Measurements from ENCODE around the gene ZNF70. TPM values are rescaled to one million over a fixed set of nuclear protein-coding genes. Genes with fewer than 3 reads are reported as not detected.

Gene ZNF70
- total and polyA plus RNA-seq, 2 of the 13 experiments (the other 11 are each of a cell fraction or from before 2014, with no cell fraction given) = 0.62 to 3.6 TPM

- TF ChIP-seq ETS1 (CRISPR knock-in tag; IDR thresholded peaks at IDR 0.05) = no peak
- no peak for TF ChIP-seq FIP1L1 (IDR thresholded peaks at IDR 0.05; ENCODE audit: borderline replicate concordance, insufficient read depth, low read depth, low read length)
- TF ChIP-seq MNT (IDR thresholded peaks at IDR 0.05) = no peak
- no peak for TF ChIP-seq XRCC5 (optimal IDR thresholded peaks at IDR 0.05; ENCODE audit: low read length)
- peak; percentile 10; the same call in 1 of the 2 replicates for TF ChIP-seq ZBTB38 (CRISPR knock-in tag; IDR thresholded peaks at IDR 0.05)
- TF ChIP-seq ZBTB2 (CRISPR knock-in tag; IDR thresholded peaks at IDR 0.05; ENCODE audit: low read depth) = 0 out of 2 replicates have a peak, but pooled peaks have one; percentile 9
- TF ChIP-seq SP4 (CRISPR knock-in tag; IDR thresholded peaks at IDR 0.05) = peak; percentile 85
- TF ChIP-seq, protein P1, sequence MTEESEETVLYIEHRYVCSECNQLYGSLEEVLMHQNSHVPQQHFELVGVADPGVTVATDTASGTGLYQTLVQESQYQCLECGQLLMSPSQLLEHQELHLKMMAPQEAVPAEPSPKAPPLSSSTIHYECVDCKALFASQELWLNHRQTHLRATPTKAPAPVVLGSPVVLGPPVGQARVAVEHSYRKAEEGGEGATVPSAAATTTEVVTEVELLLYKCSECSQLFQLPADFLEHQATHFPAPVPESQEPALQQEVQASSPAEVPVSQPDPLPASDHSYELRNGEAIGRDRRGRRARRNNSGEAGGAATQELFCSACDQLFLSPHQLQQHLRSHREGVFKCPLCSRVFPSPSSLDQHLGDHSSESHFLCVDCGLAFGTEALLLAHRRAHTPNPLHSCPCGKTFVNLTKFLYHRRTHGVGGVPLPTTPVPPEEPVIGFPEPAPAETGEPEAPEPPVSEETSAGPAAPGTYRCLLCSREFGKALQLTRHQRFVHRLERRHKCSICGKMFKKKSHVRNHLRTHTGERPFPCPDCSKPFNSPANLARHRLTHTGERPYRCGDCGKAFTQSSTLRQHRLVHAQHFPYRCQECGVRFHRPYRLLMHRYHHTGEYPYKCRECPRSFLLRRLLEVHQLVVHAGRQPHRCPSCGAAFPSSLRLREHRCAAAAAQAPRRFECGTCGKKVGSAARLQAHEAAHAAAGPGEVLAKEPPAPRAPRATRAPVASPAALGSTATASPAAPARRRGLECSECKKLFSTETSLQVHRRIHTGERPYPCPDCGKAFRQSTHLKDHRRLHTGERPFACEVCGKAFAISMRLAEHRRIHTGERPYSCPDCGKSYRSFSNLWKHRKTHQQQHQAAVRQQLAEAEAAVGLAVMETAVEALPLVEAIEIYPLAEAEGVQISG (CRISPR knock-in tag; IDR thresholded peaks at IDR 0.05) = no peak; the same call in 1 of the 2 replicates
- 0 out of 2 replicates have a peak, but pooled peaks have one; percentile 65 for TF ChIP-seq ZNF776 (CRISPR knock-in tag; IDR thresholded peaks at IDR 0.05)
- no peak for TF ChIP-seq ZNF136 (CRISPR knock-in tag; IDR thresholded peaks at IDR 0.05; ENCODE audit: low read depth)
- no peak for TF ChIP-seq ZNF652 (CRISPR knock-in tag; IDR thresholded peaks at IDR 0.05; ENCODE audit: borderline replicate concordance, low read depth)
- TF ChIP-seq ZNF605 (CRISPR knock-in tag; IDR thresholded peaks at IDR 0.05) = no peak
- TF ChIP-seq, protein P2, sequence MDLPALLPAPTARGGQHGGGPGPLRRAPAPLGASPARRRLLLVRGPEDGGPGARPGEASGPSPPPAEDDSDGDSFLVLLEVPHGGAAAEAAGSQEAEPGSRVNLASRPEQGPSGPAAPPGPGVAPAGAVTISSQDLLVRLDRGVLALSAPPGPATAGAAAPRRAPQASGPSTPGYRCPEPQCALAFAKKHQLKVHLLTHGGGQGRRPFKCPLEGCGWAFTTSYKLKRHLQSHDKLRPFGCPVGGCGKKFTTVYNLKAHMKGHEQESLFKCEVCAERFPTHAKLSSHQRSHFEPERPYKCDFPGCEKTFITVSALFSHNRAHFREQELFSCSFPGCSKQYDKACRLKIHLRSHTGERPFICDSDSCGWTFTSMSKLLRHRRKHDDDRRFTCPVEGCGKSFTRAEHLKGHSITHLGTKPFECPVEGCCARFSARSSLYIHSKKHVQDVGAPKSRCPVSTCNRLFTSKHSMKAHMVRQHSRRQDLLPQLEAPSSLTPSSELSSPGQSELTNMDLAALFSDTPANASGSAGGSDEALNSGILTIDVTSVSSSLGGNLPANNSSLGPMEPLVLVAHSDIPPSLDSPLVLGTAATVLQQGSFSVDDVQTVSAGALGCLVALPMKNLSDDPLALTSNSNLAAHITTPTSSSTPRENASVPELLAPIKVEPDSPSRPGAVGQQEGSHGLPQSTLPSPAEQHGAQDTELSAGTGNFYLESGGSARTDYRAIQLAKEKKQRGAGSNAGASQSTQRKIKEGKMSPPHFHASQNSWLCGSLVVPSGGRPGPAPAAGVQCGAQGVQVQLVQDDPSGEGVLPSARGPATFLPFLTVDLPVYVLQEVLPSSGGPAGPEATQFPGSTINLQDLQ (CRISPR knock-in tag; IDR thresholded peaks at IDR 0.05) = no peak
- TF ChIP-seq ZSCAN21 (CRISPR knock-in tag; IDR thresholded peaks at IDR 0.05; ENCODE audit: borderline replicate concordance) = no peak
- TF ChIP-seq GLI4 (CRISPR knock-in tag; IDR thresholded peaks at IDR 0.05; ENCODE audit: borderline replicate concordance) = no peak; the same call in 1 of the 2 replicates
- no peak for TF ChIP-seq ZNF430 (CRISPR knock-in tag; IDR thresholded peaks at IDR 0.05)
Observed at GRCh38 chr22:23786752-23787599, 36.1 kb upstream of the ZNF70 start, which contains the start of gene SMARCB1 (continued).
